AG04450 (cell line): ENCODE measurements around the gene TEKTIP1. TPM values are rescaled to one million over a fixed set of nuclear protein-coding genes. Genes with fewer than 3 reads are reported as not detected.
"Not testable (repeated sequence)": the region's sequence is repeated elsewhere in the genome, so short reads cannot be mapped to it uniquely, and the experiment has no call there.

Experiments
- CTCF ChIA-PET: fragments of 300-600, 350-600 bp; formaldehyde crosslinking; extraction: SDS; loops from one replicate; lab custom pipeline; 2022; ENCODE audit warnings: antibody characterized with exemption, inconsistent platforms; lab: Charles Lee
- POLR2A ChIA-PET: fragments of 350-600 bp; formaldehyde crosslinking; extraction: SDS; loops from one replicate; lab custom pipeline; 2021; ENCODE audit warnings: antibody characterized with exemption, inconsistent platforms; lab: Yijun Ruan, JAX
- DNase-seq: peaks from one replicate; pipeline ENCODE4 v3.0.0-alpha.2; 2011; ENCODE audit warnings: low read depth, low spot score
- H3K27ac ChIP-seq: one replicate; pipeline ENCODE4 v1.5.1; 2012; ENCODE audit warnings: low read depth, low read length, control low read depth
- H3K27me3 ChIP-seq: one replicate; pipeline ENCODE4 v1.6.0; 2012; ENCODE audit warnings: low read length; ENCODE audit not compliant: control insufficient read depth, insufficient read depth
- H3K4me3 ChIP-seq: 2 replicates; pipeline ENCODE4 v1.5.1; 2011; ENCODE audit warnings: mild to moderate bottlenecking, low read depth, low read length, control low read depth
- H3K9me3 ChIP-seq: 2 replicates; pipeline ENCODE4 v1.5.1; 2012; ENCODE audit warnings: low read length; ENCODE audit not compliant: control insufficient read depth, insufficient read depth
- CTCF ChIP-seq: IDR thresholded peaks from 2 replicates; pipeline ENCODE4 v1.5.1; 2011; ENCODE audit warnings: low read depth, low read length, control low read depth, inconsistent platforms
- polyA plus RNA-seq: library from polyadenylated mRNA; depleted of rRNA; stranded (reverse); fragments of >200 nt; gene quantifications from 2 replicates; pipeline ENCODE4 v1.2.3, GENCODE V29; 2011

TEKTIP1 gene
- polyA plus RNA-seq, 1 experiment = not detected

GRCh38 chr19:3507371-3508120, 31.4 kb upstream of the TEKTIP1 start:
- ChIA-PET CTCF (interaction anchor here (1.4 kb wide), 1 partner anchor 22 kb away, joined by 3 read pairs; no protein-coding TSS in a partner anchor), POLR2A (no interaction called here)
- Histone ChIP-seq H3K27me3 (no peaks in the 10 kb centered on the region), H3K27ac (no peak overlapping the region), H3K4me3 (peak overlapping the region; percentile 78), H3K9me3 (no peaks in the 10 kb centered on the region; the same call in 1 of the 2 replicates)
- DNase-seq = no peak
- TF ChIP-seq CTCF = no peak

GRCh38 chr19:3508121-3508661, 30.8 kb upstream of the TEKTIP1 start:
- H3K27me3 ChIP-seq, H3K27ac ChIP-seq, H3K9me3 ChIP-seq, POLR2A ChIA-PET, CTCF ChIA-PET, DNase-seq: not testable (repeated sequence)
- peak overlapping the region; percentile 78; the same call in 1 of the 2 replicates for H3K4me3 ChIP-seq

- Histone ChIP-seq H3K4me3 (no peak overlapping the region), H3K27me3 (no peaks in the 10 kb centered on the region), H3K9me3 (no peaks in the 10 kb centered on the region; the same call in 1 of the 2 replicates), H3K27ac (peak overlapping the region; percentile 22)
- ChIA-PET CTCF (no interaction called here), POLR2A (interaction anchor here (0.6 kb wide), 1 partner anchor 153 kb away, joined by 3 read pairs; no protein-coding TSS in a partner anchor)
- DNase-seq = no peak
- TF ChIP-seq CTCF = no peak
Observed at GRCh38 chr19:3508771-3509535, 30.0 kb upstream of the TEKTIP1 start.

GRCh38 chr19:3509566-3509989, 29.4 kb upstream of the TEKTIP1 start:
- H3K4me3 ChIP-seq = no peak overlapping the region
- H3K27ac ChIP-seq = peak overlapping the region; percentile 21
- no peak for DNase-seq
- ChIA-PET POLR2A (interaction anchor here (0.6 kb wide), 1 partner anchor 152 kb away, joined by 3 read pairs; no protein-coding TSS in a partner anchor), CTCF (no interaction called here)
- no peaks in the 10 kb centered on the region; the same call in 1 of the 2 replicates for H3K9me3 ChIP-seq
- no peaks in the 10 kb centered on the region for H3K27me3 ChIP-seq
- no peak for TF ChIP-seq CTCF

GRCh38 chr19:3510727-3511126, 28.2 kb upstream of the TEKTIP1 start:
- no peaks in the 10 kb centered on the region; the same call in 1 of the 2 replicates for H3K9me3 ChIP-seq
- no peak overlapping the region for H3K4me3 ChIP-seq
- no peak overlapping the region for H3K27ac ChIP-seq
- no peak for TF ChIP-seq CTCF
- ChIA-PET CTCF (no interaction called here), POLR2A (no interaction called here)
- no peak for DNase-seq
- H3K27me3 ChIP-seq = no peaks in the 10 kb centered on the region
